IPS-20b (cell line): Measurements from ENCODE around the gene CTNNA1.
A peak's percentile ranks its signal among the peaks of the same experiment; 100 is the strongest.
"Not testable (repeated sequence)": the region's sequence is repeated elsewhere in the genome, so short reads cannot be mapped to it uniquely, and the experiment has no call there.

Experiments used
- H3K27ac ChIP-seq: one replicate; pipeline ENCODE4 v1.5.1; 2013; ENCODE audit warnings: low read length
- H3K27me3 ChIP-seq: 2 replicates; pipeline ENCODE4 v1.6.1; 2013; ENCODE audit warnings: mild to moderate bottlenecking, low read length, inconsistent platforms; ENCODE audit not compliant: insufficient read depth
- H3K36me3 ChIP-seq: 2 replicates; pipeline ENCODE4 v1.6.1; 2013; ENCODE audit warnings: low read depth, mild to moderate bottlenecking, inconsistent platforms, low read length, moderate library complexity; ENCODE audit not compliant: insufficient read depth
- H3K4me1 ChIP-seq: 2 replicates; pipeline ENCODE4 v1.6.1; 2013; ENCODE audit warnings: mild to moderate bottlenecking, control low read depth, inconsistent platforms, low read length, moderate library complexity; ENCODE audit not compliant: insufficient read depth
- H3K4me3 ChIP-seq: 2 replicates; pipeline ENCODE4 v1.5.1; 2013; ENCODE audit warnings: mild to moderate bottlenecking, low read length, inconsistent platforms
- H3K9ac ChIP-seq: 2 replicates; pipeline ENCODE4 v1.6.1; 2013; ENCODE audit warnings: low read depth, mild to moderate bottlenecking, inconsistent platforms, low read length, moderate library complexity
- H3K9me3 ChIP-seq: 2 replicates; pipeline ENCODE4 v1.6.1; 2013; ENCODE audit warnings: mild to moderate bottlenecking, low read depth, low read length, inconsistent platforms; ENCODE audit not compliant: insufficient read depth

CTNNA1 gene

GRCh38 chr5:138752951-138753793 is at the start of gene CTNNA1:
Gene CTNNA1 (plus strand): TSS chr5:138753425. CDS start chr5:138781925, 28,500 bp downstream.
- Histone ChIP-seq H3K9ac (peak within 1 kb of the TSS; percentile 95), H3K9me3 (peaks cover 4% of the 10 kb centered on the region; the same call in 1 of the 2 replicates), H3K27me3 (no peaks in the 10 kb centered on the region), H3K4me3 (peak within 1 kb of the TSS; percentile 96), H3K27ac (peak within 1 kb of the TSS; percentile 79), H3K4me1 (peaks cover 12% of the 10 kb centered on the region), H3K36me3 (peaks cover 26% of the 10 kb centered on the region)

- H3K4me1 ChIP-seq: peaks cover 11% of the 10 kb centered on the region; the same call in 1 of the 2 replicates
- H3K36me3 ChIP-seq, H3K27me3 ChIP-seq, H3K4me3 ChIP-seq, H3K9ac ChIP-seq, H3K9me3 ChIP-seq, H3K27ac ChIP-seq: not testable (repeated sequence)
Measured at GRCh38 chr5:138703777-138704176, 49.4 kb upstream of the CTNNA1 start.

GRCh38 chr5:138705007-138705406 is 48.2 kb upstream of the CTNNA1 start:
- H3K4me3 ChIP-seq: no peak overlapping the region
- H3K9me3 ChIP-seq: no peaks in the 10 kb centered on the region
- no peaks in the 10 kb centered on the region for H3K36me3 ChIP-seq
- H3K9ac ChIP-seq: no peak overlapping the region
- peaks cover 15% of the 10 kb centered on the region; the same call in 1 of the 2 replicates for H3K4me1 ChIP-seq
- no peaks in the 10 kb centered on the region for H3K27me3 ChIP-seq
- H3K27ac ChIP-seq: no peak overlapping the region

GRCh38 chr5:138705567-138705966 is 47.7 kb upstream of the CTNNA1 start:
- H3K9me3 ChIP-seq: no peaks in the 10 kb centered on the region
- H3K4me3 ChIP-seq: no peak overlapping the region
- no peaks in the 10 kb centered on the region for H3K27me3 ChIP-seq
- no peak overlapping the region for H3K27ac ChIP-seq
- no peak overlapping the region for H3K9ac ChIP-seq
- no peaks in the 10 kb centered on the region for H3K36me3 ChIP-seq
- H3K4me1 ChIP-seq: peaks cover 15% of the 10 kb centered on the region; the same call in 1 of the 2 replicates

GRCh38 chr5:138706655-138707480 is 46.4 kb upstream of the CTNNA1 start:
- Histone ChIP-seq H3K9ac (no peak overlapping the region), H3K4me1 (peaks cover 15% of the 10 kb centered on the region; the same call in 1 of the 2 replicates), H3K27me3 (no peaks in the 10 kb centered on the region), H3K9me3 (no peaks in the 10 kb centered on the region), H3K4me3 (no peak overlapping the region), H3K36me3 (no peaks in the 10 kb centered on the region), H3K27ac (no peak overlapping the region)

- Histone ChIP-seq H3K27ac (no peak overlapping the region), H3K9me3 (no peaks in the 10 kb centered on the region), H3K4me3 (no peak overlapping the region)
Measured at GRCh38 chr5:138708791-138709190, 44.4 kb upstream of the CTNNA1 start.

GRCh38 chr5:138709202-138709601 is 44.0 kb upstream of the CTNNA1 start:
- Histone ChIP-seq H3K27me3 (no peaks in the 10 kb centered on the region), H3K4me3 (no peak overlapping the region), H3K9ac (peak overlapping the region; percentile 46; the same call in 1 of the 2 replicates)

More at GRCh38 chr5:138708791-138709190, 44.4 kb upstream of the CTNNA1 start:
- Histone ChIP-seq H3K4me1 (peaks cover 15% of the 10 kb centered on the region; the same call in 1 of the 2 replicates), H3K36me3 (no peaks in the 10 kb centered on the region), H3K9ac (peak overlapping the region; percentile 46; the same call in 1 of the 2 replicates), H3K27me3 (no peaks in the 10 kb centered on the region)

GRCh38 chr5:138711087-138711486 is 42.1 kb upstream of the CTNNA1 start:
- H3K9ac ChIP-seq: no peak overlapping the region

More at GRCh38 chr5:138709202-138709601, 44.0 kb upstream of the CTNNA1 start:
- Histone ChIP-seq H3K36me3 (no peaks in the 10 kb centered on the region), H3K9me3 (no peaks in the 10 kb centered on the region), H3K4me1 (peaks cover 15% of the 10 kb centered on the region; the same call in 1 of the 2 replicates), H3K27ac (no peak overlapping the region)

GRCh38 chr5:138711811-138712210 is 41.4 kb upstream of the CTNNA1 start:
- H3K4me3 ChIP-seq: no peak overlapping the region
- H3K9me3 ChIP-seq: no peaks in the 10 kb centered on the region
- no peak overlapping the region for H3K9ac ChIP-seq
- H3K27me3 ChIP-seq: no peaks in the 10 kb centered on the region
- peaks cover 18% of the 10 kb centered on the region; the same call in 1 of the 2 replicates for H3K4me1 ChIP-seq
- H3K36me3 ChIP-seq: no peaks in the 10 kb centered on the region
- H3K27ac ChIP-seq: no peak overlapping the region

More at GRCh38 chr5:138711087-138711486, 42.1 kb upstream of the CTNNA1 start:
- Histone ChIP-seq H3K4me3 (no peak overlapping the region), H3K27me3 (no peaks in the 10 kb centered on the region), H3K36me3 (no peaks in the 10 kb centered on the region), H3K27ac (no peak overlapping the region), H3K9me3 (no peaks in the 10 kb centered on the region), H3K4me1 (peaks cover 15% of the 10 kb centered on the region; the same call in 1 of the 2 replicates)

- H3K4me1 ChIP-seq: peaks cover 15% of the 10 kb centered on the region; the same call in 1 of the 2 replicates
- no peaks in the 10 kb centered on the region for H3K9me3 ChIP-seq
- no peaks in the 10 kb centered on the region for H3K27me3 ChIP-seq
- H3K27ac ChIP-seq: no peak overlapping the region
- no peak overlapping the region for H3K9ac ChIP-seq
- no peak overlapping the region for H3K4me3 ChIP-seq
- H3K36me3 ChIP-seq: no peaks in the 10 kb centered on the region
Measured at GRCh38 chr5:138712324-138712723, 40.9 kb upstream of the CTNNA1 start.

- Histone ChIP-seq H3K9ac (no peak overlapping the region), H3K36me3 (no peaks in the 10 kb centered on the region), H3K9me3 (no peaks in the 10 kb centered on the region), H3K27ac (no peak overlapping the region), H3K27me3 (no peaks in the 10 kb centered on the region), H3K4me1 (peaks cover 15% of the 10 kb centered on the region; the same call in 1 of the 2 replicates), H3K4me3 (no peak overlapping the region)
Measured at GRCh38 chr5:138712791-138713190, 40.4 kb upstream of the CTNNA1 start.
